Thyroid gland (tissue), 4 donors: Measurements from ENCODE around the gene PRXL2B.

ENCODE experiments used
- POLR2A ChIP-seq, 2 donors: fragments of 450-650 bp; IDR thresholded peaks; one replicate each; pipeline ENCODE4 v1.6.1; 2017; ENCODE audit warnings: antibody characterized with exemption in 2 of 2, mild to moderate bottlenecking in 2 of 2, moderate library complexity in 1 of 2
- TF ChIP-seq, protein P1 (sequence below), 6 experiments: fragments of 200-600 bp in 3 of 6; fragments of 450-650 bp in 3 of 6; sonication (generic) in 3 of 6; IDR thresholded peaks; one replicate each; pipeline ENCODE4 v1.5.1; 2016 to 2019; ENCODE audit warnings: antibody characterized with exemption in 6 of 6, mild to moderate bottlenecking in 2 of 6, inconsistent platforms in 1 of 6, moderate library complexity in 1 of 6

GRCh38 chr1:2557482-2558400, 28.8 kb upstream of the PRXL2B start:
- TF ChIP-seq, protein P1, sequence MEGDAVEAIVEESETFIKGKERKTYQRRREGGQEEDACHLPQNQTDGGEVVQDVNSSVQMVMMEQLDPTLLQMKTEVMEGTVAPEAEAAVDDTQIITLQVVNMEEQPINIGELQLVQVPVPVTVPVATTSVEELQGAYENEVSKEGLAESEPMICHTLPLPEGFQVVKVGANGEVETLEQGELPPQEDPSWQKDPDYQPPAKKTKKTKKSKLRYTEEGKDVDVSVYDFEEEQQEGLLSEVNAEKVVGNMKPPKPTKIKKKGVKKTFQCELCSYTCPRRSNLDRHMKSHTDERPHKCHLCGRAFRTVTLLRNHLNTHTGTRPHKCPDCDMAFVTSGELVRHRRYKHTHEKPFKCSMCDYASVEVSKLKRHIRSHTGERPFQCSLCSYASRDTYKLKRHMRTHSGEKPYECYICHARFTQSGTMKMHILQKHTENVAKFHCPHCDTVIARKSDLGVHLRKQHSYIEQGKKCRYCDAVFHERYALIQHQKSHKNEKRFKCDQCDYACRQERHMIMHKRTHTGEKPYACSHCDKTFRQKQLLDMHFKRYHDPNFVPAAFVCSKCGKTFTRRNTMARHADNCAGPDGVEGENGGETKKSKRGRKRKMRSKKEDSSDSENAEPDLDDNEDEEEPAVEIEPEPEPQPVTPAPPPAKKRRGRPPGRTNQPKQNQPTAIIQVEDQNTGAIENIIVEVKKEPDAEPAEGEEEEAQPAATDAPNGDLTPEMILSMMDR (IDR thresholded peaks at IDR 0.05), result no peak
- no peak for TF ChIP-seq POLR2A (IDR thresholded peaks at IDR 0.05)
